Measurements from ENCODE around the gene CALHM4.
"Not testable (repeated sequence)": the region's sequence is repeated elsewhere in the genome, so short reads cannot be mapped to it uniquely, and the experiment has no call there.

The CALHM4 gene

GRCh38 chr6:116577486-116577885, 23.9 kb downstream of the CALHM4 start:
- Mint-ChIP-seq H3K36me3 (ENCODE audit: low read depth) (peaks cover 28% of the 10 kb centered on the region), H3K27me3 (ENCODE audit: low read depth) (no peaks in the 10 kb centered on the region), H3K27ac (no peak overlapping the region), H3K4me3 (no peak overlapping the region), H3K9me3 (no peaks in the 10 kb centered on the region), H3K4me1 (ENCODE audit: low read depth) (peaks cover 26% of the 10 kb centered on the region)

- Mint-ChIP-seq H3K9me3 (no peaks in the 10 kb centered on the region), H3K27ac (no peak overlapping the region), H3K4me3 (no peak overlapping the region), H3K36me3 (ENCODE audit: low read depth) (peaks cover 30% of the 10 kb centered on the region), H3K27me3 (ENCODE audit: low read depth) (no peaks in the 10 kb centered on the region), H3K4me1 (ENCODE audit: low read depth) (peaks cover 19% of the 10 kb centered on the region)
Observed at GRCh38 chr6:116578335-116578734, 24.8 kb downstream of the CALHM4 start.

GRCh38 chr6:116579143-116579542, 25.6 kb downstream of the CALHM4 start:
- H3K36me3 Mint-ChIP-seq (ENCODE audit: low read depth) = peaks cover 24% of the 10 kb centered on the region
- no peaks in the 10 kb centered on the region for H3K9me3 Mint-ChIP-seq
- no peak overlapping the region for H3K4me3 Mint-ChIP-seq
- no peak overlapping the region for H3K27ac Mint-ChIP-seq
- no peaks in the 10 kb centered on the region for H3K27me3 Mint-ChIP-seq (ENCODE audit: low read depth)
- H3K4me1 Mint-ChIP-seq (ENCODE audit: low read depth) = peaks cover 12% of the 10 kb centered on the region

GRCh38 chr6:116580198-116580597, 26.6 kb downstream of the CALHM4 start:
- peaks cover 27% of the 10 kb centered on the region for H3K36me3 Mint-ChIP-seq (ENCODE audit: low read depth)
- H3K9me3 Mint-ChIP-seq = no peaks in the 10 kb centered on the region
- H3K27ac Mint-ChIP-seq = no peak overlapping the region
- H3K27me3 Mint-ChIP-seq (ENCODE audit: low read depth) = no peaks in the 10 kb centered on the region
- peaks cover 10% of the 10 kb centered on the region for H3K4me1 Mint-ChIP-seq (ENCODE audit: low read depth)
- no peak overlapping the region for H3K4me3 Mint-ChIP-seq

- H3K9me3 Mint-ChIP-seq = no peaks in the 10 kb centered on the region
- no peak overlapping the region for H3K4me3 Mint-ChIP-seq
- H3K4me1 Mint-ChIP-seq (ENCODE audit: low read depth) = no peaks in the 10 kb centered on the region
- peaks cover 31% of the 10 kb centered on the region for H3K36me3 Mint-ChIP-seq (ENCODE audit: low read depth)
- H3K27me3 Mint-ChIP-seq (ENCODE audit: low read depth) = no peaks in the 10 kb centered on the region
- H3K27ac Mint-ChIP-seq = no peak overlapping the region
Observed at GRCh38 chr6:116586276-116586675, 32.7 kb downstream of the CALHM4 start.

- Mint-ChIP-seq H3K27me3 (ENCODE audit: low read depth) (no peaks in the 10 kb centered on the region), H3K4me3 (no peak overlapping the region), H3K27ac (no peak overlapping the region), H3K36me3 (ENCODE audit: low read depth) (peaks cover 33% of the 10 kb centered on the region), H3K9me3 (no peaks in the 10 kb centered on the region), H3K4me1 (ENCODE audit: low read depth) (no peaks in the 10 kb centered on the region)
Observed at GRCh38 chr6:116586738-116587137, 33.2 kb downstream of the CALHM4 start.

- H3K4me3 Mint-ChIP-seq = no peak overlapping the region
- no peaks in the 10 kb centered on the region for H3K27me3 Mint-ChIP-seq (ENCODE audit: low read depth)
- no peaks in the 10 kb centered on the region for H3K9me3 Mint-ChIP-seq
- no peaks in the 10 kb centered on the region for H3K4me1 Mint-ChIP-seq (ENCODE audit: low read depth)
- no peak overlapping the region for H3K27ac Mint-ChIP-seq
- H3K36me3 Mint-ChIP-seq (ENCODE audit: low read depth) = peaks cover 33% of the 10 kb centered on the region
Observed at GRCh38 chr6:116595247-116595646, 41.7 kb downstream of the CALHM4 start.

GRCh38 chr6:116596815-116597214, 43.3 kb downstream of the CALHM4 start:
- H3K4me1 Mint-ChIP-seq (ENCODE audit: low read depth) = no peaks in the 10 kb centered on the region
- peaks cover 27% of the 10 kb centered on the region for H3K36me3 Mint-ChIP-seq (ENCODE audit: low read depth)
- H3K27me3 Mint-ChIP-seq (ENCODE audit: low read depth) = no peaks in the 10 kb centered on the region
- no peaks in the 10 kb centered on the region for H3K9me3 Mint-ChIP-seq
- H3K4me3 Mint-ChIP-seq = no peak overlapping the region
- no peak overlapping the region for H3K27ac Mint-ChIP-seq

GRCh38 chr6:116603916-116604315, 50.4 kb downstream of the CALHM4 start:
- not testable (repeated sequence) for H3K36me3 Mint-ChIP-seq (ENCODE audit: low read depth); H3K27ac Mint-ChIP-seq; H3K4me3 Mint-ChIP-seq; H3K9me3 Mint-ChIP-seq; H3K4me1 Mint-ChIP-seq (ENCODE audit: low read depth); H3K27me3 Mint-ChIP-seq (ENCODE audit: low read depth)

GRCh38 chr6:116604868-116605267, 51.3 kb downstream of the CALHM4 start:
- not testable (repeated sequence) for H3K36me3 Mint-ChIP-seq (ENCODE audit: low read depth); H3K9me3 Mint-ChIP-seq; H3K4me3 Mint-ChIP-seq; H3K27ac Mint-ChIP-seq; H3K27me3 Mint-ChIP-seq (ENCODE audit: low read depth); H3K4me1 Mint-ChIP-seq (ENCODE audit: low read depth)

GRCh38 chr6:116605935-116606334, 52.4 kb downstream of the CALHM4 start:
- Mint-ChIP-seq H3K36me3 (ENCODE audit: low read depth) (peaks cover 3% of the 10 kb centered on the region), H3K4me1 (ENCODE audit: low read depth) (no peaks in the 10 kb centered on the region), H3K27me3 (ENCODE audit: low read depth) (peaks cover 7% of the 10 kb centered on the region), H3K27ac (no peak overlapping the region), H3K4me3 (no peak overlapping the region), H3K9me3 (peaks cover 4% of the 10 kb centered on the region)

Data from T-helper 1 cell treated with Interleukin-12 subunit alpha and Interleukin-12 subunit beta and Interleukin-4 antibody, amounts not matched to agents 30 μg/mL and 1 μg/mL, for 36 hours (primary cell).